Measurements from ENCODE around the gene MYO15B.

The MYO15B gene

DNA sequence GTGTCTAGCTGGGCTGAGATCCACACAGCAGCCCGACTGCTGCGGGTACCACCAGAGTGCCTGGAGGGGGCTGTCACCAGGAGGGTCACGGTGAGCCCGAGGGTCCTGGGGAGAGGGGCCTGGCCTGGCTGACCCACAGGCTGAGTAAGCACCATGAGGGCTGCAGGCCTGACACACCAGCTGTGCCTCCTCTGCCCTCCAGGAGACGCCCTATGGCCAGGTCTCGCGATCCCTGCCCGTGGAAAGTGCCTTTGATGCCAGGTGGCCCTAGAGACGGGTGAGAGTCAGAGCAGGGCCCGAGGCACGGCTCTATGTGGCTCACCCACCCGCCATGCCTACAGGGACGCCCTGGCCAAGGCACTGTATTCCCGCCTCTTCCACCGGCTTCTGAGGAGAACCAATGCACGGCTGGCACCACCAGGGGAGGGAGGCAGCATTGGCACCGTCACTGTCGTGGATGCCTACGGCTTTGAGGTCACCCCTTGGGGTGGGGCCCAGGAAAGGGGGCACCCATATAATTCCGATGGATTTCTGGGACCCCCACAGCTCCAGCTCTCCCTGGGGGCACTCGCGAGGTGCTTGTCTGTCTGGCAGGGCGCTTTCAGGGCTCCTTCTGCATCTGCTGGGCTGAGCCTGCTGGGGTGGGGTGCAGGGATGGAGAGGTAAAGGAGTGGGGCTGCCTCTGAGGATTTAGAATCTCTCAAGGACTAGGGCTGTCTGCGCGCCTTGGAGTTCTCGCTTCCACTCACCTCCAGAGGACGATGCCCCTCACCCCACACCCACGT lies 7.1 kb downstream of the MYO15B start:
- DNase-seq, result no peak
- intact Hi-C loops (cut with DNase I), result no loop called here

DNA sequence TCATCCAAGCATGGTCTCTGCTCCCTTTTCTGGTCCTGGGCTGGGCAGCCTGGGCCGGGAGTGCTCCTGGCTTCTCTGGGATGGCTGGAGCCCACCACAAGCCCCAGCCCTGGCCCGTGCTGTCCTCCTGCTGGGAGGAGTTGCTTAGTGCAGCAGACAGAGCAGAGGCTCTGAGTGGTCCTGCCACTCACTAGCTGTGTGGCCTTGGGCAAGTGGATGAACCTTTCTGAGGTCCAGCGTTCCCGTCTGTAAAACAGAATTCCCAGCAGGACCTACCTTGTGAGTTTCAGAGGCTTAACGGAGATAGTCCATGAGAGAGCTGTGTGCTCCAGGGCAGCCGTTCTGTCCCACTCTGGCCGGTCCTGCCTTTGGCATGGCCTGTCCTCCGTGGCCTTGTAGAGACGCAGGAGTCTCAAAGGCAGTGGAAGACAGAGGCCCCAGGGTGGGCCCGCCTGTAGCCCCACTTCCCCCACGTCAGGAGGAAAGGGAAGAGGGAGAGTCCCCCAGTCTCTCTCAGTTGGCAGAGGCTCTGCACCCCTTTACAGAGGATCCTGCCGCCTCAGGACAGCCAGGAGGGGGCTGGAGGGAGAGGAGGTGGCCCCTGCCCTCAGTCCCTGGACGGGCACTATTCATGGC lies 7.8 kb downstream of the MYO15B start:
- intact Hi-C loops (cut with DNase I), result no loop called here
- no peak for DNase-seq

DNA sequence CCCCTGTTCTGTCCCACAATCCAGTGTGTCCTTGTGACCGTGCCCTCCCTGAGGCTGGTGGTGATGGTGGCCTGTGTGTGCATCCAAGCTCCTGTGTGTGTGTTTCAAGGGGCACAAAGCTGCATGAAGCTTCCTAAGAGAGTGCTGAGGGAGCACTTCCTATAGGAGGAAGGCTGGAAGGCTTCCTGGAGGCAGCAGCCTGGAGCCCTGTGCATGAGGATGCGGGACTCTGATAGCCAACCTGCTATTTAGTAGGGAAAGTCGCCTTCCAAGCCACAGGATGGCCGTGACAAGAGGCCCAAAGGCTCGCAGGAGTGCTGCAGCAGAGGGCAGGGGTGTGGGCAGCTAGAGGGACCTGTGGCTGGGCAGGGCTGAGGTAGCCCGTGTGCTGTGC lies 8.3 kb downstream of the MYO15B start:
- no peak for DNase-seq
- intact Hi-C loops (cut with DNase I), result no loop called here

DNA sequence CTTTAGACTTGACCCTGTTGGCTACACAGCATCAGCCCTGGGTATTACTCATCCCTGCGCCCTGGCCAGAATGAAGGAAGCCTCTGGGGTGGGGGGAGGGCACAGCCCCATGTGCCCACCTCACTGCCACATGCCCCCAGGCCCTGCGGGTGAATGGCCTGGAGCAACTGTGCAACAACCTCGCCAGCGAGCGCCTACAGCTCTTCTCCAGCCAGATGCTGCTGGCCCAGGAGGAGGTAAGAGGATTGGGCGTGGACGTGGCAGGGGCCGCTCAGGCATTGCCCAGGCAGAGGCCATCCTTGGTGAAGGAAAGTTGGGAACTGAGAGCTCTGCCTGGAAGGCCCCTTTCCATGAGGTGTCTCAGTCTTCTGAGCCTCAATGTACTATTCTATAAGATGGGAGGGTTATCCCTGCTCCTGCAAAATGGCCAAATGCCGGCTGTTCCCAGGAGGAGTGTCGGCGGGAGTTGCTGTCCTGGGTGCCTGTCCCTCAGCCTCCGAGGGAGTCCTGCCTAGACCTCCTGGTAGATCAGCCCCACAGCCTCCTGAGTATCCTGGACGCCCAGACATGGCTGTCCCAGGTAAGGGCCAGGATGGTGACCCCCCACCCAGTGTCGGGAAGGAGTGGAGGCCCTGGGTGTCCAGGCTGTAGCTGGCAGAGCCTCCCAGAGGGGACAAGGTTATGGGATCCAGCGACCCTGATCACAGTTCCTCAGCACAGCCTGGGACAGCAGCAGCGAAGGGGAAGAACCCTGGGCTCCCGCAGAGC lies 8.9 kb downstream of the MYO15B start:
- no peak for DNase-seq
- intact Hi-C loops (cut with DNase I), result no loop called here

DNA sequence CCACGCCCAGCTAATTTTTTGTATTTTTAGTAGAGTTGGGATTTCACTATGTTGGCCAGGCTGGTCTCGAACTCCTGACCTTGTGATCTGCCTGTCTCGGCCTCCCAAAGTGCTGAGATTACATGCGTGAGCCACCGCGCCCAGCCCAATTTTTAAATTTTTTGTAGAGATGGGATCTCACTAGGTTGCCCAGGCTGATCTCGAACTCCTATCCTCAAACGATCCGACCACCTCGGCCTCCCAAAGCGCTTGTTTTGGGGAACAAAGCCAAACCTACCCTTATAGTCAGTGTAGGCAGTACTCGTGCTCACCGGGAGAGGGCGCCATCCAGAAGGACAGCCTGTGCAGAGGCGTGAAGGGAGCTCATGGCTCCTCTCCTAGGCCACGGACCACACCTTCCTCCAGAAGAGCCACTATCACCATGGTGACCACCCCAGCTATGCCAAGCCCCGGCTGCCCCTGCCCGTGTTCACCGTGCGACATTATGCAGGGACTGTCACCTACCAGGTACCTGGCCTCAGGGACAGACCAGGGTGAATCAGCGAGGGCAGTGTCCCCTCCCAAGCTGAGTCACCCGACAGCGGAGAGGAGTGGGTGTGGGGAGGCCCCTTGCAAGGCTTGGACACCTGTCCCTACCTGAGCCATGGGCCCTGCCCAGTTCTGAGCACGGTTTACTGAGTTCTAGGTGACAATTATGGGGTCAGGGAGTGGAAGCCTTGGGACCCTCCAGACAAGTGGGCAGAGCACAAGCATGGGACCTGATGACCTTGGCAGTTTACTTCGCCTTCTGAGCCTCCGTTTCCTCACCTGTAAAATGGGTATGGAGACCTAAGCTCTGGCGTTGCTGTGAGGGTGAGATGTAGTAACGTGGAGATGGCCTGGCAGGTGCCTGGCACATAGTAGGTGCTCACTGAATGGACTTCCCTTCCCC lies 13.7 kb downstream of the MYO15B start:
- intact Hi-C loops (cut with DNase I), result no loop called here
- peak in 38 of 42 donors; percentile 22 to 85 (median 56) for DNase-seq

DNA sequence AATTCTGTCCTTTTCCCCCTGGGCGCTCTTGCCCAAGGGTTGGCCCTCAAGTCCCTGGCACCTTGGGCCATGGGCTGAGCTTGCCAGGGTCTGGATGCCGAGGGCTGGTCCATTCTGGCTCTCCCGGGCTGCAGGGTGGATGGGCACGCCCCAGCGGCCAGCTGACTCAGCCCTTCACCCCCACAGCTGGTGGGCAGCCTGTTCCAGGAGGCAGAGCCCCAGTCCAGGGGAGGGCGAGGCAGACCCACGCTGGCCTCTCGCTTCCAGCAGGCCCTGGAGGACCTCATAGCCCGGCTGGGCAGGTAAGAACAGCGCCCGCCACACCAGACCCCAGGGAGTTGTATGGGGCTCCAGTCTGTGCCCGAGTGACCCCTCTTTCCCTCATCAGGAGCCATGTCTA lies 15.0 kb downstream of the MYO15B start:
- intact Hi-C loops (cut with DNase I), result no loop called here
- DNase-seq, result no peak

DNA sequence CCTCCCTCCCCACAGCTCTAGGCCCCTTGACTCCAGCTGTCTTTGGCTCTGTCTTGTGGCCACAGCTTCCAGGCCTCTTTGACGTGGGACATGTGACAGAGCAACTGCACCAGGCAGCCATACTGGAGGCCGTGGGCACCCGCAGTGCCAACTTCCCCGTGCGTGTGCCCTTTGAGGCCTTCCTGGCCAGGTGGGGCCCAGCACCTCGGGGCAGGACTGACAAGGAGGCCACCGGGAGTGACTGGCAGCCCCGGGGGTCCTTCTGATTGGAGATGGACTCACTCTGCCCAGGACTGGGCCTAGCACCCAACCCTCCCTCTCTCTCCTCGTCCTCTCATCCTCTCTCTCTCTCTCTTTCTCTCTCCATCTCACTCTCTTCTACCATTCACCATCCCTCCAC lies 15.5 kb downstream of the MYO15B start:
- no peak for DNase-seq
- intact Hi-C loops (cut with DNase I), result no loop called here

DNA sequence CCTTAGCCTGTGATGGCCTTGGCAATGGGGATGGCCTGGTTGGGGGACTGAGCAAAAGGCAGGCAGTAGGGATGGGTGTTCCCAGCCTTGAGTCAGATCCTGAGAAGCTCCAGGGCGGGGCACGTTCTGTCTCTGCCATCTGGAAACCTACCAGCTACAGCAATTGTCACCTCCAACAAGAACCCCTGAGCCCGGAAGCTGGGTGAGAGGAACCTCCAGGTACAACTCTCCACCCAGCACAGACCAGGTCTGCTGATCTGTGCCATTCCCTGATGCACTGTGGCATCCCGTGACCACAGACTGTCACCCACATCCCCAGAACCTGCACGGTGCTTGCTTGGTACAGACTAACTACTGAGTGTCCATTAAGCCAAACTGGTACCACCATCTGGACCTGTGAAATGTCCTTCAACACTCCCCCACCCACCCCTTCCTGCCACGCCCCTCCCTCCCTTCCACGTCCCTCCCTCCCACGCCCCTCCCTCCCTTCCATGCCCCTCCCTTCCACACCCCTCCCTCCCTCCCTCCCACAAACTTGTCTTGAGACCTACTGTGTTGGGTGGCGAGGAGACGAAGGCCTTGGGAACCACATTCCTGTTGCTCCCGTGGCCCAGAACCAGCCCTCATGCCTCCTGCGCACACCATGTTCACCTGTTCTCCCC lies 16.6 kb downstream of the MYO15B start:
- intact Hi-C loops (cut with DNase I), result no loop called here
- DNase-seq, result no peak

DNA sequence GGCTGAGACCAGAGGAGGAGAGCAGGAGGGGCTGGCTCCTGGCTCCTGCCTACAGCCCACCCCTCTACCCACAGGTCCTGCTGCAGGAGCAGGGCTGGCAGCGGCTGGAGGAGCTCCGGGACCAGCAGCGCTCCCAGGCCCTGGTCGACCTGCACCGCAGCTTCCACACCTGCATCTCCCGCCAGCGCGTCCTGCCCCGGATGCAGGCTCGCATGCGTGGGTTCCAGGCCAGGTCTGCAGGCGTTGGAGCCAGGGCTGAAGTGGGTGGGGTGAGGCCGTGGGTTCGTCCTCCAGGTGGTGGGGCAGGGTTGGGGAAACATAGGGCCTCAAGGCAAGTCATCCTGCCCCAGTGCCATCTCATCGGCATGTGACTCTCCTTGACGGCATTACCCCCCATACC lies 18.2 kb downstream of the MYO15B start:
- intact Hi-C loops (cut with DNase I), result no loop called here

DNA sequence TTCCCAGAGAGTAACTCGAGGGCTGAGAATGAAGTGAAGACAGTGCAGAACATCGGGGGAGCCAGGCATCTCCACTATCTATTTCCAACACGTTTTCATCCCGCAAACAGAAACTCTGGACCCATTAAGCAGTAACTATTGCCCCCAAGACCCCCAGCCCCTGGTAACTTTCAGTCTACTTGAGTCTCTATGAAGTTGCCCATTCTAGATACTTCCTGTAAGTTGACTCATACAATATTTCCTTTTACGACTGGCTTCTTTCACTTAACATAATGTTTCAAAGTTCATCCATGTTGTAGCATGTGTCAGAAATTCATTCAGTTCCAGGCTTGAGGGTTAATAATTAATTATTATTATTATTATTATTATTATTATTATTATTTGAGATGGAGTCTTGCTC lies 19.5 kb downstream of the MYO15B start:
- intact Hi-C loops (cut with DNase I), result no loop called here
- no peak for DNase-seq

More for the DNA sequence above, 18.2 kb downstream of the MYO15B start:
- no peak for DNase-seq

DNA sequence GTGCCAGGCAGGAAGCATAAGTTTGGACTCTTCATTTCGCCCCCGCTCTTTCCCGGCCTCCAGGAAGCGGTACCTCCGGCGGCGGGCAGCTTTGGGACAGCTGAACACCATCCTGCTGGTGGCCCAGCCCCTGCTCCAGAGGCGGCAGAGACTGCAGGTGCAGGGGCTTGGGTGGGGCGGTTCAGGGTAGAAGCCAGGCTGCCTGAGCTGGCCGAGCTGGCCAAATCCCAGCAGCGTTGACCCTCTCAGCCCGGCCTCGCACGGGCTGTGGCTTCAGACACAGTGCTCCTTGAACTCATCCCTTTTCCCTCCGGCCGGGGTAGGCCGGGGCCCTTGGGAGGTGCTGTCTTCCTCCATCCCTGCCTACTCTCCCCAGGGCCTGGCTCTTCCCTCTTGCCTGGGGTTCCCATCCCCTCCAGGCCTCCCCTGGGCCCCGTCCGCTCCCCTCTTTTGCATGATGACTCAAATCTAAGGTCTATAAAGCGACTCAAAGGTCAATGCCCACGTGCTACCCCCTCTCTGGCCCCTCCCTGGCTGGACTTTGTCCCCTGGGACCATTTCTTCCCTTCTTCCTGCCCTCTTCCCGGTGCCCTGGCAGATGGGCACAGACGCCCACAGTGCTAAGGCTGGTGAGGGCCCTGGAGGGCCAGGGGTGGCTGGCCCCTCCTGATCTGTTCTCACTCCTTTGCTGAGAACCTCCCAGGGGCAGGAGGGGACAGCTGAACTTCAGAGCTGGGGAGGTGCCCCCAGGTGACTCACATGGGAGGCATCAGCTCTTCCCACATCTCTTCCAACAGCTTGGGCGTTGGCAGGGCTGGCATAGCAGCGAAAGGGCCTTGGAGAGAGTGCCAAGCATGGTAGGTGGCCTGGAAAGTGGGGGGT lies 22.7 kb downstream of the MYO15B start:
- no peak for DNase-seq
- intact Hi-C loops (cut with DNase I), result no loop called here

DNA sequence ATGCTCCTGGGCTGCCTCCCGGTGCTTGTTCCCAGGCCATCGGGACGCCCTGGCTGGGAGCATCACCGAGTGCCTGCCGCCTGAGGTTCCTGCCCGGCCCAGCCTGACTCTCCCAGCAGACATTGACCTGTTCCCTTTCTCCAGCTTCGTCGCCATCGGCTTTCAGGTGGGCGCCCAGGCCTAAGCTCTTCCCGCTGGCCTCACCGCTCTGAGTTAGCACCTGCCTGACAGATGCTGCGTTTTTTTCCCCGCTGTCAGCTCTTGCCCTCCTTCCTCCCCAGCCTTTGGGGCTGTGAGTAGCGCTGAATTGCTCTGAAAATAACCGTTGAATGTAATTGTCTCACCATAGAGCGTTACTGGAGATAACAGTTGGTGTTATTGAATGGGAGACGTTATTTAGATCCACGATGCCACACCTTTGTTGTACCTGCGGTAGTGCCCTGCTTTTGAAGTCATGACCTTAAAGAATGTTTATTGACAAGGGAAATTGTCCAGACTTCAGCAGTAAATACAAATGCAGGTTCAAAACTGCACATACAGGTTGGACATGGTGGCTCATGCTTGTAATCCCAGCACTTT lies 24.3 kb downstream of the MYO15B start:
- DNase-seq, result no peak
- intact Hi-C loops (cut with DNase I), result no loop called here

DNA sequence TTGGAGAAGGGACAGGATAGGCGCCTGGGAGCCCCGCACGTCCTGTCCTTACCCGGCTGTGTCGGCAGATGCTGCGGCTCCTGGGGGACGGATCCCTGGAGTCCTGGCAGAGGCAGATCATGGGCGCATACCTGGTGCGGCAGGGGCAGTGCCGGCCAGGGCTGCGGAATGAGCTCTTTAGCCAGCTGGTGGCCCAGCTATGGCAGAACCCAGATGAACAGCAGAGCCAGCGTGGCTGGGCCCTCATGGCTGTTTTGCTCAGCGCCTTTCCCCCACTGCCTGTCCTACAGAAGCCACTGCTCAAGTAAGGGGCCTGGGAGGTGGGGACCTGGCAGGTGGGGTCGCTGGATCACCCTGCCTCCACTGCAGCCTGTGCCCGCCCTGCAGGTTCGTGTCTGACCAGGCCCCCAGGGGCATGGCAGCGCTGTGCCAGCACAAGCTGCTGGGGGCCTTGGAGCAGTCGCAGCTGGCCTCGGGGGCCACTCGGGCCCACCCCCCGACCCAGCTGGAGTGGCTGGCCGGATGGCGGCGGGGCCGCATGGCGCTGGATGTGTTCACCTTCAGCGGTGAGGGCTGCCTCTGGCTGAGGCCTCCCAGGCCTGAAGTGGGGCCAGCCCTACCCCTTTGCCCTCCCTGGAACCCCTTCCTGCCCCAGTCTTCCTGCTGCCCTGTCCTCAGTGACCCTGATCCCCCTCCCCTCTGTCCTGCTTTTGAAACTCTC lies 25.5 kb downstream of the MYO15B start:
- intact Hi-C loops (cut with DNase I), result no loop called here
- no peak for DNase-seq

DNA sequence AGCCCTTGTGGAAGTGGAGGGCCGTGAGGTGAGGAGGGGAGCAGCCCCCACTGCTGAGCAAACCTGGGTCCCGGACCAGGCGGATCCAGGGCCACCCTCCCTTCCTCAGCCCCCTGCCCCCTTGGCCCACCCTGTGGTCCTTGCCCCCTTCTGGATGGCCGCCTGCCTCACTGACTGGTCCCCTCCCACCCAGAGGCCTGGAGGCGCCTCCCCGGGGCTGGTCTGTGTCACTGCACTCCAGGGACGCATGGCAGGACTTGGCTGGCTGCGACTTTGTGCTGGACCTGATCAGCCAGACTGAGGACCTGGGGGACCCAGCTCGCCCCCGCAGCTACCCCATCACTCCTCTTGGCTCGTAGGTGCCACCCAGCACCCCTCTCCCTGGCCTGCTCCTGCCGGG lies 26.4 kb downstream of the MYO15B start:
- intact Hi-C loops (cut with DNase I), result no loop called here
- no peak for DNase-seq

DNA sequence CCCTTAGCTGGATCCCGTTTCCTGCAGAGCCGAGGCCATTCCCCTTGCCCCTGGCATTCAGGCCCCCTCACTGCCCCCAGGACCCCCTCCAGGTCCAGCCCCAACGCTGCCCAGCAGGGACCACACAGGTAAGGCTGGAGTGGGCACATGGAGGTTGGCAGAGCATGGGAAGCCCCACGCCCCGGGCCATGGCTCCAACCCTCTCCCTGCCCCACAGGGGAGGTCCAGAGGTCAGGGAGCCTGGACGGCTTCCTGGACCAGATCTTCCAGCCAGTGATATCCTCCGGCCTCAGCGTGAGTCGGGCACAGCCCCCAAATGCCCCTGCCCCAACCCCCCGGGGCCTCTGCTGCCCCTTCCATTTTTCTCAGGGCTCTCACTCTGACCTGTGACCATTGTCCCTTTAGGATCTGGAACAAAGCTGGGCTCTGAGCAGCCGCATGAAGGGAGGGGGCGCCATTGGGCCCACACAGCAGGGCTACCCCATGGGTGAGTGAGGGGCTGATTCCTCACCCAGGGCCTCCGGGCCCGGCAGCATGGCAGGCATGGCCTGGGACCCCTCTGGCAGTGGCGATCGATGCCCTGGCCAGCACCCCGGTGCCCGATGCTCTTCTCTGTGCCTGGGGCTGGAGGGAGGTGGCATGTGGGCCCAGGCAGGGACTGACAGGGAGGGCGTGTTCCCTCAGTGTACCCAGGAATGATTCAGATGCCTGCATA lies 27.1 kb downstream of the MYO15B start:
- no peak for DNase-seq
- intact Hi-C loops (cut with DNase I), result no loop called here

DNA sequence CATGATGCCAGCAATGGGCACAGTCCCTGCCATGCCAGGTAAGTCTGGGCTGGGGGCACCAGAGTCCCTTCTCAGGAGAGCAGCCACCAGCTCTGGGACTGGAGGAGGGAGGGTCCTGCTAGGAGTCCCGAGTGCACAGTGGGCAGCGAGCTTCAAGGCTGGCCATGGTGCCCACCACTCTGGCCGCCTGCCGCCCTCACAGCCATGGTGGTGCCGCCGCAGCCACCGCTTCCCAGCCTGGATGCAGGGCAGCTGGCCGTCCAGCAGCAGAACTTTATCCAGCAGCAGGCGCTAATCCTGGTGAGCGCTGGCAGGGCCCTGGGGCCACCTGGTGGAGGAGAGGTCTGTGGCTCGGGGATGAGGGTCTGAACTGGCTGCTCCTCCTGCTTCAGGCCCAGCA lies 27.7 kb downstream of the MYO15B start:
- no peak for DNase-seq
- intact Hi-C loops (cut with DNase I), result no loop called here
